ENCODE results near the gene DGUOK.

GRCh38 chr2:73919596-73920228 lies 7.0 kb upstream of the DGUOK start:
- TF ChIP-seq, protein P1, sequence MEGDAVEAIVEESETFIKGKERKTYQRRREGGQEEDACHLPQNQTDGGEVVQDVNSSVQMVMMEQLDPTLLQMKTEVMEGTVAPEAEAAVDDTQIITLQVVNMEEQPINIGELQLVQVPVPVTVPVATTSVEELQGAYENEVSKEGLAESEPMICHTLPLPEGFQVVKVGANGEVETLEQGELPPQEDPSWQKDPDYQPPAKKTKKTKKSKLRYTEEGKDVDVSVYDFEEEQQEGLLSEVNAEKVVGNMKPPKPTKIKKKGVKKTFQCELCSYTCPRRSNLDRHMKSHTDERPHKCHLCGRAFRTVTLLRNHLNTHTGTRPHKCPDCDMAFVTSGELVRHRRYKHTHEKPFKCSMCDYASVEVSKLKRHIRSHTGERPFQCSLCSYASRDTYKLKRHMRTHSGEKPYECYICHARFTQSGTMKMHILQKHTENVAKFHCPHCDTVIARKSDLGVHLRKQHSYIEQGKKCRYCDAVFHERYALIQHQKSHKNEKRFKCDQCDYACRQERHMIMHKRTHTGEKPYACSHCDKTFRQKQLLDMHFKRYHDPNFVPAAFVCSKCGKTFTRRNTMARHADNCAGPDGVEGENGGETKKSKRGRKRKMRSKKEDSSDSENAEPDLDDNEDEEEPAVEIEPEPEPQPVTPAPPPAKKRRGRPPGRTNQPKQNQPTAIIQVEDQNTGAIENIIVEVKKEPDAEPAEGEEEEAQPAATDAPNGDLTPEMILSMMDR (IDR thresholded peaks at IDR 0.05; ENCODE audit: low read depth, low read length), result no peak
- TF ChIP-seq EZH2phosphoT487 (IDR thresholded peaks at IDR 0.05; ENCODE audit: low read depth), result no peak

All from OCI-LY3 (cell line).